ENCODE data around the gene SUPT6H.

Gene SUPT6H

GRCh38 chr17:28661635-28662526 is at the start of gene SUPT6H, which contains the start of gene SDF2:
Gene SUPT6H (plus strand): TSS chr17:28662205. CDS start chr17:28673402, 11,197 bp downstream.
Gene SDF2 (minus strand): TSS chr17:28661906. CDS start chr17:28661876, 30 bp downstream.
- DNase-seq, result peak; percentile 93

- DNase-seq, result no peak
These were observed 49.5 kb upstream of the SUPT6H start for GRCh38 chr17:28612531-28612930.

GRCh38 chr17:28612936-28613872 is 48.8 kb upstream of the SUPT6H start:
- DNase-seq, result peak; percentile 20

GRCh38 chr17:28613931-28614381 is 48.0 kb upstream of the SUPT6H start, which contains the start of gene RSKR:
Gene RSKR (minus strand): TSS chr17:28614185. CDS start chr17:28614161, 24 bp downstream.
- no peak for DNase-seq

DNA sequence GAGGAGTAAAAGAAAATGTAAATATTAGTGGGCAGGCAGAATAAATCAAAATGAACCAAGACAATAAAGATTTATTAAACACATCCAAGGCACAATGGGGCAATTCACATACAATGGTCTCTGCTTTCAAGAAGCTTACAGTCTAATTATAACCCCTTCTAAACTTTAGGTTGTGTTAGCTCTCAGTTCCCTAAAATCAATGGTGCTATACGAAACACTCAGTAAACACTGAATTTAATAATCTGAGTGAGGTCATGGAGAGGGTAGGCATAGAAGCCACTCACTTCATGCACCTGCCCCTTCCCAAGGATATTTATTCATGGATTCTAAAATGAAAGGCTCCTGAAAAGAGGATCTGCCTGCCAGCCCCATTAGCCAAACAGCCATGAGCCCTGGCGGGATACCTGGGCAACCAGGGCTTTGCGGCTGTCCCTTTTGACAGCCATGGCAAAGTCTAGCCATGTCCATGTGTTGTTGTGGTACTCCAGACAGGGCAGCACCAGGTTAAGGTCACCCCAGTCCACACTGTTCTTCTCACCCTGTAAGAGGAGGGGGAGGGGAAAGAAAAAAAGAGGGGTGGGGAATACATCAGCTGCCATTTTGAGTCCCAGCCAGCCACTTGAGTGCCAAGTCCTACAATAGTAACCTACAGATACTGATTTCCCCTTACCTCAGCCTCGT is 46.6 kb upstream of the SUPT6H start:
- DNase-seq, result peak; percentile 84

DNA sequence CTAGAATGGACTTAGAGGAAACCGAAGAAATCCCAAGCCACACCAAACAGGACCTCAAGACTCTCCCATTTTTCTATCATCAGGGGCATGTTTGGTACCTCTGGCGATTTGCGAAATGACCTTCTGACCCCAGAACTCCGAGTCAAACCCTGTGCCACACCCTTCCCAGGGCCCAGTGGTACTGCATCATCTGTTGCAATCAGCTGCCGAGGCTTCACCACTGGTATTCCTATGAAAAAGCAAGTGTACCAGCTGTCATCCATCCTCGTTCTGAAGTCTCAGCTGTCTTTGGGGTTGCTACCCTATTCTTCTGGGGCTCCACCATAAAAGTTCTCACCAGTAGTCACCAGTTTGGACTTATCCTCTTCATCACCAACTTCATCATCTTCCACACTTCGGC is 45.7 kb upstream of the SUPT6H start:
- no peak for DNase-seq

GRCh38 chr17:28618464-28618863 is 43.5 kb upstream of the SUPT6H start:
- DNase-seq, result no peak

DNA sequence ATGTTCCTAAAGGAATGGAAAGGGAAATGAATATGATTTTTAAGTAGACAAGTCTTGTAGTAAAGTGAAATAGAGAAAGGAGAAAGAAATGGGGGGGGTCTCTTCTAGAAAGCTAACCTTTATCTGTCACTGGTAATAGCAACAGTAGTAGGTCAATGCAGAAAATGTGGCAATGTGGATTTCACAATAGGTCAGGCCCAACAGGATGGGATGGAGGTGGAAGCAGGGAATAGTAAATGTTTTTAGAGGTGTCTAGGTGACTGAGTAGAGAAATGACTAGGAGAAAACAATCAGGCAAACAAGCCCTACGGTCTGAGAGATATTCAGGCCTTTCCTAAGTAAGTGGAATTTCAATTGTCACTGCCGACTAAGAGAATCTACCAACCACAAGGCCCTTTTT is 42.0 kb upstream of the SUPT6H start:
- no peak for DNase-seq

- DNase-seq, result no peak
These were observed 39.8 kb upstream of the SUPT6H start for GRCh38 chr17:28622186-28622585.

GRCh38 chr17:28623696-28624095 is 38.3 kb upstream of the SUPT6H start:
- DNase-seq, result no peak

DNA sequence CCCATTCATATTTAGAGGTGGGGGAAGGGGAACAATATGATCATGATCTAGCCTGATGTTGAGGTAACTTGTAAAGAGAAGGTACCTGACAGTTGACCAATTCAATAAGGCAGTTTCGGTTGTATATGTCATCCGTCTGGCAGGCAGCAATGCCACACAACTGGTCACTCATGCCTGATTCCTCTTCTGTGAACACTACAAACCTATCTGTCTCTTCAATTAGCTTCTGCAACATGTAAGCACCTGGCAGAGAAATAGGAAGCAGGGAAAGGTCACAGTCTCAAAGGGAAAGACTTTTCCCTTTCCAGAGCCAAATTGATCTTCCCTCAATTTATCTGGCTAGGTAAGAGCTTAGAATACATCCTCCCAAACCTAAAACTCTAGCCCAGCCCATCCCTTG is 37.9 kb upstream of the SUPT6H start:
- no peak for DNase-seq

DNA sequence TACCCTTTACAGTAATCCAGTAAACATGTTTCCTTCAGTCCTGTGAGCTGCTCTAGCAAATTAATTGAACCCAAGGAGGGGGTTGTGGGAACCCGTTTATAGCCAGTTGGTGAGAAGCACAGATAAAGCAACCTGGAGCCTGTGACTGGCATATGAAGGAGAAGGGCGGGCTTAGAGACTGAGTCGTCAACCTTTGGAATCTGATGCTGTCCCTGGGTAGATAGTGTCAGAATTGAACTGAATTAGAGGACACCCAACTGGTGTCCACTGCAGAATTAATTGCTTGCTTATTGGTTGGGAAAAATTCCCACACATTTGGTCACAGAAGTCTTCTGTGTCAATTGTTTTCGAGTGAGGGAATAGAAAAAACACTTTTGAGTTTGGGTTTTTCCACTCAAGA is 35.2 kb upstream of the SUPT6H start:
- DNase-seq, result no peak

- peak; percentile 13 for DNase-seq
These were observed 27.7 kb upstream of the SUPT6H start for GRCh38 chr17:28634206-28634865.

GRCh38 chr17:28635506-28635905 is 26.5 kb upstream of the SUPT6H start:
- no peak for DNase-seq

- no peak for DNase-seq
These were observed 20.4 kb upstream of the SUPT6H start for GRCh38 chr17:28641579-28641978.

DNA sequence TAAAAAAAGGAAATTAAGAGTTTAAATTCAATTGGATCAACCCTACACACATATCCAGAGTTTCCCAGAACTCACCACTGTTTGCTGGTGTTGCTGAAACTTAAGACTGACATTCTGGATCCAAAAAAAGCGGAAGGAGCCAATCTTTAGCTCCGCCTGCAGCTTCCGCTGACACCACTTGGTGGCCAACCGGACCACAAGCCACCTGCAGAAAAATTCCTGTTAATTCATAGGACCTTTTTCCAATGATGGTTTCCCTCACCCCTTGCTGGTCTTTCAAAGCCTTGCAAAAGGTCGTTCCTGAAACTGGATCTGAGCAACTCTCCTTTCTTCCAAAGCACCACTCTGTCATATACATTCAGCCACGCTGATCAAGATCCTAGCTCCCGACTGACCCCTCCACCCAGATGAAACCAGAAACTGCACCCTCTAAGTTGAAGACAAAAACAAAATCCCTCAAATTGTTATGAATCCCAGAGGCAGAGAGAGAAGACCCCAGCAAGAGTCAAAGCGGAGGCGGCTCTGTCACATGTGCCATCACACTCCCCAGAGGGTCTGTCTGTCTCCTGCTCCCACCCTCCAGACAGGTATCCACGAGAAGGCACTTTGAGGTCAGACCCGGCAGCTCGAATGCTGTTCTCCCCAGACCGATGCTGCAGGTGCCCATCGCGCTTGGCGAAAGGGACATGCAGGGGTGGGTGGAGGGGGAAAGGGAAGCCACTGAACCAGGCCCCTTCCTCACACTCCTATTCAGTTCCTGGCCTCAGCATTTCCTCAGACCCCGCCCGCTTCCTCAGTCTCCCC is 17.8 kb upstream of the SUPT6H start:
- peak; percentile 3 for DNase-seq

DNA sequence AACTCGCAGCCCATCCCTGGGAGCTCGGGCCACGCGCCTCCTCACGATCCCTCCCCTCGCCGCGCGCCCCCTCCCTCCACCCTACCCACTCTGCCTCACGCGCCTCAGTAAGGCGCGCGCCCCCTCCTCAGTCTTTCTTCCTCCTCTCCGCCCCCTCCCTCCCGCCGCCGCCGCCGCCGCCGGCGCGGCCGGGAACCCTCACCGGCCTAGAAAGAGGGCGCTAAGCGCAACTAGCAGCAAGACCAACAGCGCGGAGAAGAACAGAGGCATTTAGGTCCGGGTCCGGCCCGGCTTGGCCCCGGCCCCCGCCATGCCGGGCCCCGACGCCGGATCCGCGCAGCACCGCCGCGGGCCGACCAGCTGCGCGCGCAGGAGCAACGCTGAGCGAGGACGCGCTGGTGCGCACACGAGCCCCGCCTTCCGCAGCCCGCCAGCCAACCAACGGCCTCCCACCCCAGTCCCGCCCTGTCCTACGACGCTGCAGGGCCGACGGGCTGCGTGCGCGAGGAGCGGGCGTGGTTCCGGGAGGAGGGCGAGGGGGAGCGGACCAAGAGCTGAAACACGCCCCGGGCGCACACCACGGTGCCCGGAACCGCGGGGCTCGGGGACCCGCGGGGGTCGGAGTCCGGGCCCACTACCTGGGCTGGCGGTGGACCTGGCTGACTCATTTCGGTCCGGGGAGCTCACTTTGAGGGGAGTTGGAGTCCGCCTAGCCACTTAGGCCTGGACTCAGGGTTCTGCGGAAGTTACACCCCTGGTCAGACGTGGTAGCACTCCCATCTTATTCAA is 17.0 kb upstream of the SUPT6H start, which contains the start of gene BLTP2:
Gene BLTP2, minus strand, starts transcription at position 372 of the 789 bp plus-strand sequence. Its CDS starts 102 bp downstream, at position 270.
- DNase-seq, result peak; percentile 92

- DNase-seq, result no peak
These were observed 16.4 kb upstream of the SUPT6H start for GRCh38 chr17:28645576-28645939.

DNA sequence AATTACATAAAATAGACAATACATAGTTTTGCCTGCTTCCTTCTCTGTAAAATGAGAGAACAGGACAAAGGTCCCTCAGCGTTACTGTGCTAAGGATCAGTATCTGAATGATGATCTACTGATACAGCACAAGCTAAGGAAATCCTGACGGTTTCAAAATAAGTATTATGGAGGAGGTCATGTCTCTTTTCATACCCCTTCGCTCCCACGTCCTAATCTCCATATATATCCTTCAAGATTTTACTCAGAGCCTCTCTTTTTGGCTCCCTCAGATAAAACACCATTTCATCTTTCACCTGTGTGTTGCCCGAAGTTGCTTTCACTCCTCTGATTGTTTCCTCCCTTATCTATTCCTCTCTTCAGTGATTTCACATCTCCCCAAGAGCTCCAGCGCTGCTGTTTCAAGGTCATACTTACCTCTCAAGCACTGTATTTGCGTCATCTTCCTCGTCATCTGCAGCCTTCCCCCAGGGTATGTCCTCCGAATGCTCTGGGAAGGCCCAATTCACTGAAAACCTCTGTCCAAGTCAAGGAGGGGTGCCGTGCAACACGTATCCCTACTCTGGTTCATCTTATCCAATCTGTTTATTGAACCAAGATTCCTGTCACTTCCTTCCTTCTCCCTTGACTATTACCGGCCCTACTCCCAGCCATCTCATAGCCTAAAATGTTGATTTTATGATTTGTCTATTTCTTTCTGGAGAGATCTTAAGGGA is 15.8 kb upstream of the SUPT6H start:
- DNase-seq, result no peak

GRCh38 chr17:28648698-28649097 is 13.3 kb upstream of the SUPT6H start:
- no peak for DNase-seq

Data from NCI-H1092 treated with DMSO at 0.1 percent for 48 hours (cell line).